ENCODE data around the gene ADD2. TPM values are rescaled to one million over a fixed set of nuclear protein-coding genes. Genes with fewer than 3 reads are reported as not detected.

ADD2 gene
- total and polyA plus RNA-seq, 3 donors from 2014 or later: 5.1 to 6.1 (median 5.8) TPM

- intact Hi-C loops (cut with DNase I; ENCODE audit: low total_unique reads): no loop called here
Measured at GRCh38 chr2:70750320-70750719, 17.7 kb downstream of the ADD2 start.

GRCh38 chr2:70748002-70748784 lies 19.8 kb downstream of the ADD2 start:
- Histone ChIP-seq H3K36me3 (ENCODE audit: low read depth, missing control alignments) (no peaks in the 10 kb centered on the region), H3K9me3 (no peaks in the 10 kb centered on the region), H3K27ac (no peak overlapping the region), H3K4me3 (no peak overlapping the region), H3K27me3 (no peaks in the 10 kb centered on the region), H3K4me1 (no peaks in the 10 kb centered on the region)
- 48 to 83% methylated on average over 1 of the region's 1 CpG for WGBS, 2 donors
- no peak for DNase-seq
- intact Hi-C loops (cut with DNase I; ENCODE audit: low total_unique reads): no loop called here
- TF ChIP-seq CTCF (IDR thresholded peaks at IDR 0.05) (no peak), POLR2A (IDR thresholded peaks at IDR 0.05) (no peak)

More at GRCh38 chr2:70750320-70750719, 17.7 kb downstream of the ADD2 start:
- 82 to 86% methylated on average over 1 of the region's 1 CpG for WGBS, 2 donors
- TF ChIP-seq POLR2A (IDR thresholded peaks at IDR 0.05) (no peak), CTCF (IDR thresholded peaks at IDR 0.05) (no peak)
- Histone ChIP-seq H3K4me1 (no peaks in the 10 kb centered on the region), H3K27ac (no peak overlapping the region), H3K9me3 (no peaks in the 10 kb centered on the region), H3K4me3 (no peak overlapping the region), H3K27me3 (no peaks in the 10 kb centered on the region), H3K36me3 (ENCODE audit: low read depth, missing control alignments) (no peaks in the 10 kb centered on the region)
- no peak for DNase-seq

GRCh38 chr2:70747284-70747683 lies 20.7 kb downstream of the ADD2 start:
- TF ChIP-seq POLR2A (IDR thresholded peaks at IDR 0.05) (no peak), CTCF (IDR thresholded peaks at IDR 0.05) (no peak)
- H3K4me3 ChIP-seq: no peak overlapping the region
- intact Hi-C loops (cut with DNase I; ENCODE audit: low total_unique reads): no loop called here
- DNase-seq: no peak
- H3K27ac ChIP-seq: no peak overlapping the region
- H3K4me1 ChIP-seq: no peaks in the 10 kb centered on the region
- 97 to 100% methylated on average over 3 of the region's 3 CpGs for WGBS, 2 donors
- H3K36me3 ChIP-seq (ENCODE audit: low read depth, missing control alignments): no peaks in the 10 kb centered on the region
- H3K9me3 ChIP-seq: no peaks in the 10 kb centered on the region
- H3K27me3 ChIP-seq: no peaks in the 10 kb centered on the region

GRCh38 chr2:70746094-70746974 lies 21.7 kb downstream of the ADD2 start:
- Histone ChIP-seq H3K27ac (no peak overlapping the region), H3K27me3 (no peaks in the 10 kb centered on the region), H3K4me3 (no peak overlapping the region), H3K36me3 (ENCODE audit: low read depth, missing control alignments) (no peaks in the 10 kb centered on the region), H3K4me1 (no peaks in the 10 kb centered on the region), H3K9me3 (no peaks in the 10 kb centered on the region)
- 60 to 68% methylated on average over 5 of the region's 5 CpGs for WGBS, 2 donors
- intact Hi-C loops (cut with DNase I; ENCODE audit: low total_unique reads): no loop called here
- DNase-seq: no peak
- TF ChIP-seq CTCF (IDR thresholded peaks at IDR 0.05) (no peak), POLR2A (IDR thresholded peaks at IDR 0.05) (no peak)
